NCI-H510A (cell line): ENCODE data around the gene EIF2B2.
"Not testable (repeated sequence)": the region's sequence is repeated elsewhere in the genome, so short reads cannot be mapped to it uniquely, and the experiment has no call there.

Experiments used
- DNase-seq: peaks from one replicate; lab custom pipeline; 2025; lab: John Stamatoyannopoulos, UW

EIF2B2 gene

GRCh38 chr14:74974364-74975058, 28.2 kb upstream of the EIF2B2 start:
- DNase-seq: no peak

DNA sequence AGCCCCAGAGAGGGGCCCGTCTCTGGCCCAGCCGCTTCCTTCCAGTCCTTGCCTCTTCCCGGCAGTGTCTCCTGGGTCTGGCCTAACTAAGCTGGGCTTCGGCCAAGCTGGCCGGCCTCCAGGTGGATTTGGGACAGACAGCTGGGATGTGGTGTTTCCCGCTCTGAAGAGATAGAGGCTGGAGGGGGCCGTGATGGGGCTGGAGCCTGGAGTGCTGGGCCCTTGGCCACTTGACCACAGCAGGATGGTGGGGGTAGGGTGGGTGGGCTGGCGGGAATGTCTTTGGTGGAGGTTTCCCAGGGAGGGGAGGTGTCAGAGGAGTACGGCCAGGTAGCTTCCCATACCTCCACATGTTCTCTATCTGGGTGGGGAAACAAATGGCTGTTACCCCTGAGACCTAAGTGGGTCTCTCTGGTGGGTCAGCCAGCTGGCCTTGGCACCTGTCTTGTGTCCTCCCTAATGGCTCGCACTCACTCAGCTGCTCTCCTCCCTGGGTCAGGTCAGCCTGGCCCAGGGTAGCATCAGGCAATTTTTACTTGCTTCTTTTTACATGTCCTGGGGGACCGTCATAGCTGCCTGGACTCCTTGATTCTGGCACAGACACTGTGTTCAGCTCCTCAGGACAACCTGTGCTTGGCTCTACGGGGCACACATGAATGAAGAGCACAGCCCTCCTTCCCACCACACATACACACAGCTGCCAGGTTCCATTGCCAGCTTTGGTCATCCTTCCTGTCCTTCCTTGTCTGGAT, 27.5 kb upstream of the EIF2B2 start:
- no peak for DNase-seq

DNA sequence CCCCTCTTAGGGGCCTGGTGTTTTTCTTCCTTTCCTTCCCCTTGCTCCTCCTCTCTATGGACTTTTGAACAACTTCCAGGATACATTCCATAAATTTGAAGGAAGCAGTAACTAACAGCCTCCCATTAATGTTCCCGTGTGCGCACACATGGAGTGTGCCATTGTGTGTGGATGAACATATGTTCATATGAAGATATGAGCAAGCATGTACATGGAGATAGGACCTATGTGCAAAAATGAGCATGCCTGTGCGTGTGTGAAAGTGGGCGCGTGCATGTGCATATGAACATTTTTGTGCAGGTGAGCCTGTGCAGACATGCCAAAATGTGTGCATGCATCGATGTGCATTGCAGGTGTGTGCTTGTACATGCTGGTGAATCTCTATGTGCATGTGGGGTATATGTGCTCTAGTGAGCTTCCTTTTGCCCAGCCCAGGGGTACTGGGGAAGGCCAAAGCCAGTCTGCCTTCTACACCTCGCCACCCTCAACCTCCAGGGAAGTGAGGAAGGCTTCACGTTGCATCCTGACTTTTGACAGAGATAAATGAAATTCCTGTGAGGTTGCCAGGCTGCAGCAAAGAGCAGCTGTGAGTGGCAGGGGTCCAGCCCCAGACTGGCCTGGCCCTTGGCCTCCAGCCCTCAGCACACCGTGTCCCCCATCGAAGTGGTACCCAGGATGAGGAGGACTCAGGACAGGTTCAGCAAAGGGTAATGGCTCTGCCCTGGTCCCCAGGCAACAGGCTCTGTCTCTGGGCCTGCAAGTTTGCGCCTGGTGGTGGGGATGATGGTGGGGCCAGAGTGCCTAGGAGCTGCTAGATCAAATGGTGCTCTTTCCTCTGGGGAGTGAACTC, 26.2 kb upstream of the EIF2B2 start:
- no peak for DNase-seq

DNA sequence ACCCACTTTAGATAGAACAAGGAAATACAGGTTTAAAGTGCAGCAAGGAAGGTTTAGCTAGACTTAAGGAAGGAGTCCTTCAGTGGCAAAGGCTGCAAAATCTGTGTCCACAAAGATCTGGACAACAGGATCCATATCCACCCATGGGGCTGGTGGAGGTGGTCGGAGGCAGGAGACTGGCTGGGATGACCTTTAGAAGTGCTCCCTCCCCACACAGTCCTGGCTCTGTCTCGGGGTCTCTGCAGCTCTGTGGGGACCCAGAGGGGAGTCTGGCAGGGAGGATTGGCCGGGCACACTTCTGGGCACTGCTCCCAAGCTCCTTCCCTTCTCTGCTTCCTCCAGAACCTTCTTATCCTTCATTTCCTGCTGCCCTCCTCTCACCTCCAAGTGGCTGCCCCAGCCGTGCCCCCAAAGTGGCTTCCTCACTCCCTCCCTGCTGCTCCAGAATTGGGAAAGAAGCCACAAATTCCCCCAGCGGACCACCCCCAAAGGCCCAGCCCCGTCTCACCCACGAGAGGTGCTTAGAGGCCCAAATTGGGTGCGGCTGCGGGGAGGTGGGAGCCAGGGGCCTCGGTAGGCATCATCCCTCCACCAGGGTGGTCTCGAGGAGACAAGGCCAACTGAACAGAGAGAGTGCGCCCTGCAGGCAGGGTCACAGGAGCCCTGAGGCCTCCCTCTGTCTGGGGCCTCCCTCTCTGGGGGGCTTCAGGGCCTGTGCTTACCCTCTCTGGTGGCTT, 25.4 kb upstream of the EIF2B2 start:
- DNase-seq: no peak

DNA sequence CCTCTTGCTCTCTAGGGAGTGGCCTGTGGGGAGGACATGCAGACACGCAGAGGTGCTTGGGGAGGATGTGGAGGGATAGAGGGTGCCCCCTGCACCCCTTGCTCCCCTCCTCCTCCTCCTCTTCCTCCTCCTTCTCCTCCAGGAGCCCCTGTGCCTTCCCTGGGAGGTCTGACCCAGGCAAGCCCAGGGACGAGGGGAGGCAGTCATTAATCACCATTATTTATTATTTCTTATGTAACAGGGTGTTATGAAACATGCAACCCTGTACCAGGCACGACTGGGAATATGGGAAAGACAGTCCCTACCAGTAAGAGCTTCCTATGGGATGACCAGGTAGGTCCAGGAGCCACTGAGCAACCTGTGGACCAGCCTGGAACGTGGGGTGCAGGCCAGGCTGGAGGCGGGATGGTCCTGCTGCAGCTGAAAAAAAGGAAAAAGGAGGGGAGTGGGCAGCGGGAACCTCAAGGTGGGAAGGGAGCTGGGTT, 24.8 kb upstream of the EIF2B2 start:
- DNase-seq: no peak

- no peak for DNase-seq
Measured at GRCh38 chr14:74978416-74978947, 24.2 kb upstream of the EIF2B2 start.

GRCh38 chr14:74979029-74979428, 23.7 kb upstream of the EIF2B2 start:
- no peak for DNase-seq

DNA sequence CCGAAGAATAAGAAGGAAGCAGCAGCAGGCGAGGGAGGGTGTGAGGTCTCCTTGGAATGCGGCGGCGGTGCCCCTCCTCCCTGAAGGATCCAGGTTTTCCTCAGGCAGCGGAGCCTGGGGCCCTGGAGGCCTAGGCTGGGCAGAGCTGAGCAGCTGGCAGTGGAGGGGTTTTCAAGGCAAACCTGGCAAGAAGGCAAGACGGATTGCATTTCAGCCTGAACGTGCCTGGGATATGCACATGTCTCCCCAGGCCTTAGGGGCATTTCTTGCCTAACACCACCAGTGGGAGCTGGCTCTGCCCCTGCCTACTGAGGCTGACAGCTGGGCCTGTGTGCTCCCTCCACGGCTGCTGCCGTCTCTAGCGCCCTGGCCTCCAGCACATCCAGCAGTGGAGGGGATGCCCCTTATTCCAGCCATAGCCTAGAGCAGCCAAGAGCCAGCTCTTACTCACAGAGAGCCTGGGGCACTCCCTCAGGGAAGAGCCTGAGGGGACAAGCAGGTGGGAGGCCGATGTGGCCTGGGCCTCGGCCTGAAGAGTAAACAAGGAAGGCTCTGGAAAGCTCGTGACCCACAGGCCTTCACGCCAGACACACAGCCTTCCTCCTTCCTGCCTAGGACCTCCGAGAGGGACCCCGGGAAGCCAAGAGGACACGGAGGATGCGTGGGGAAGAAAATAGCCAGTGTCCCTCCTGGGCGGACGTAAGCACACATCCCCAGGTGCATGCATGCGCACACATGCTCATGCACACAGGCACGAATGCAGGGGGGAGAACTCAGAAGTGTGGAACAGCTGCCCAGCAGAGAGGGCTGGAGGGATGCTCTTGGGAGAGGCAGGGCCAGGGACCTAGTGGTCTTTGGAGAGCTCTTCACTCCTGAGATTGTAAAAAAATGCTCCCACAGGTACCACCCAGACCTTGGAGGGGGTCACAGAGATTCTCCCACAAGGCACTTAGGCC, 23.0 kb upstream of the EIF2B2 start:
- DNase-seq: no peak

GRCh38 chr14:74980398-74980730, 22.4 kb upstream of the EIF2B2 start:
- DNase-seq: no peak

DNA sequence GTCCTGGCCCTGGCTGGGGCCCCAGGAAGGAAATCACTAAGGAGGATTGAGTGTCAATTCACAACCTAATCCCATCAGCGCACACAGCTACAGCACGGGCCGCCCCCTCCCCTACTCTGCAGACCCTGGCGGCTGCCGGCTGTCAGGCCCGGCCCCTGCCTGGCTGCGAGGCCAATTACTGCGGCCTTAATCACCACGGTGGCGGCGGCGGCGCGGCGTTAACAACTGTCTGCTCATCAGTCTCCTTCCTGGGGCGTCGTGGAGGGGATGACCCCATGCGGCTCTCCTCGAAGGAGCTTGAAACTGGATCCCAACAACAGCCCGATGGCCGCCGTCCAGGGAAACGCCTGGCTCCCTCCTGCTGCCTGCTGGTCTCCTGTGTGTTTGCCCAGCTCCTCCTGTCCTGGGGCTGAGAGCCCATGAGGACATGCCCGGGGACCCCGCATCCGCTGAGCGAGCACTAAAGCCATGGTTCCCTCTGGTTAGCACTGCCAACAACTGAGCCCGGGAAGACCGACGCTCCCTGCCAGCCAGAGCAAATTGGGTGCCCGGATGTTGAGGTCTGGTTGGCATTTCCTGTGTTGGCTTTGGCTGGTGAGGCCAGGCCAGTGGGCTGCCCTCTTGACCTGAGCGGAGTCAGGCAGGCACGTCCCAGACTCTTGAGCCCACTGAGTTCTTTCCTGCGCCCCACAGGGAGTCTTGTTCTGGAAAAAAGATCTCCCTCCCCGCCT, 21.8 kb upstream of the EIF2B2 start:
- DNase-seq: no peak

DNA sequence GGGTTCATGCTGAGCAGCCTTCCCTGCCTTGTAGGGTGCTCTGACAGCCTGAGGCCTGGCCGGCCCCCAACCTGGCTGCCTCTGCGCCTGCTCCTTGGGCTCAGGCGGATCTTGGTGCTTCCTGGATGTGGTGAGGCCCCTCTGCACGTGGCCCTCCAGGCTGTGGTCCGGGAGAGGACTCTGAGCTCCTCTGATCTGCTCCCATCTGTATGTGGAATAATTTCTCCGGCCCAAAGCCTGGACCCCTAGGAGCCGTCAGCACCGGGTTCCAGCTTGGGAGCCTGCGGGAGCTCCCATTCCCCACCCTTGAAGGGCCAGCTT, 21.3 kb upstream of the EIF2B2 start:
- no peak for DNase-seq

DNA sequence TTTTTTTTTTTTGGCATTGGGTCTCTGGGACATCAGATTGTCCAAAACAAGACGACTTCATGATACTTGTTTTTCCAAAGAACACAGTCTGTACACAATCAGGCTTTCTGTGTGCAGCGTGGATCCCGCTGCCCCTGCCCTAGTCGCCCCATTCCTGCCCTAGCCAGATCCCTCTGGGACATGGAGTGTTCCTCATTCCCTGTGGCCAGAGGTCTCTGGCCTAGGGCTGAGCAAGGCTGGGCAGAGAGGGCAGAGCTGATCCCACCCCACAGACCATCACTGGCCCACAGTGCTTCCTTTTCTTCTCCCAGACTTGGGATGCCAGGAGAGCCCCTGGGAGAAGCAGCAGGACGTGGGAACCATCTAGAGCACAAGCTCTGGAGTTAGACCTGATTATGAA, 20.9 kb upstream of the EIF2B2 start:
- no peak for DNase-seq

DNA sequence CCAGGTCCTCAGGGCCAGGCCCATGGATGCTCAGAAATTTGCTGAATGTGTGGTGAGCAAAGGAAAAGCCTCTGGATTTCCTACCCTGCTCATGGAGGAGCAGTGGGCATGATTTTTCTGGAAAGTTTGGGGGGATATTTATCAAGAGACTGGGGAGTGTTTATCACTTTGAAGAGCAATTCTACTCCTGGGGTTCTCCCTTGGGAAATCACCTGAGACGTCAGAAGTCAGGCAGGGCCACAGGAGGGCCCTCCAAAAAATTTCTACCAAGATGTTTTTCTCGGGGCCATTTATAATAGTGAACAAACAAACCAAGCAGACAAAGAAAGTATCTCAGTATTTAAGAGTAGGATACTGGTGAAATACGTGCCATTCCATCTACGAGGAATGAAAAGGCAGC, 20.1 kb upstream of the EIF2B2 start:
- no peak for DNase-seq

DNA sequence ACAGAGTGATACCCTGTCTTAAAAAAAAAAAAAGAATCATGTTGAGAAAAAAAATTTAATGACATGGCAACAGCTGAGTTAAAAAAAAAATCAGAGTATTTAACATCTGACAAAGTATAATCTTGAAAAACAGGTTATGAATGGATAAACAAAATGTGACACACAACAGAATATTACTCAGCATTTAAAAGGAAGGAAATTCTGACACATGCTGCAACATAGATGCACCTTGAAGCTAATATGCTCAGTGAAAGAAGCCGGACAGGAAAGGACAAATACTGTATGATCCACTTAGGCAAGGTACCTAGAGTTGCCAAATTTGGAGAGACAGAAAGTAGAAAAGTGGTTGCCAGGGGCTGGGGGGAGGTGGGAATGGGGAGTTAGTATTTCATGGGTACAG, 19.4 kb upstream of the EIF2B2 start:
- DNase-seq: no peak

DNA sequence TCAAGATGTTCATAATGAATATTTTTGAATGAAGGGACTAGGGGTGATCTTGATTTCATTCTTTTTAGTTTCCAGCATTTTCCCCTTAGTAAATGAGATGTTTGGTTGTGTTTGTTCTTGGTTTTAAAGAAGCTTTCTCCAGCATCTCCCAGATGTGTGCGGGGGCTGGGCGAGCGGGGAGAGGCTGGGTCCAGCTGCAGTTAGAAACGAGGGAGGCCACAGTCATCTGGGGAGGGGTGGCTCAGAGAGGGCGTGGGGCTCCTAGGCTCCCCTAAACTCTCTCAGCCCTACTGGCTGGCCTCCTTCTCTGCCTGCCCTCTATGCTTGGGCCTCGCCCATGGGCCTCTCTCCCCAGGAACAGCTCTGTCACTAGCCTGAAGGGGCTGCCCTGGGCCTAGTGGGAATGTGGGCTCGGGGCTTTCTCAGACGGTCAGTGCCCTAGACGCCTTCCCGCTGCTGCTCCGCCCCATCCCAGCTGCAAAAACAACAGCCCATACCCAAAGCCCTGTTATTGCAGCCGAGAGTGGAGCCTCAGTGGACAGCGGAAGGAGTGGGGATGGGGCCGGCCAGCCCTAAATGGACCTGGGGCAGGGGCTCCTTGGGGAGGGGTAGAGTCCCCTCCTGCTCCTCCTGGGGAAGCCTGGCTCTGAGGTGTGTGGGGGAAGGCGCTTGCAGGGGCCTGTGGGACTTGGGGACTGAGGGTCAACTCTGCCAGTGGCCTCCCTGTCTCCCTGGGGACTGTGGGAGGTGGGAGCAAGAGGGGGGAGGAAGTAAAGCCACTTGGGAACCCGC, 18.3 kb upstream of the EIF2B2 start:
- DNase-seq: no peak

DNA sequence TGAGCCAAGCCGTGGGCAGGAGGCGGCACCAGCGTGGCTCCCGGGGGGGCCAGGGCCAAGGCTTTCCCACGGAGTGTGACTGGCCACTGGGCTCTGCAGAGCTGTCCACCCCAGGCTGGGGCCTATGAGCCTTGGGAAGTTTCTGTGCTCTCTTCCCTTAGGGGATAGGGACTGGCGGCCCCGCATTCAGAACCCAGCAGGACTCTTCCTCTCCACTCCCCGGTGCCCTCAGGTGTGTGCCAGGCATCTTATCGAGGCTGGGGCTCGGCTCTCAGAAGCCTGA, 17.8 kb upstream of the EIF2B2 start:
- no peak for DNase-seq

DNA sequence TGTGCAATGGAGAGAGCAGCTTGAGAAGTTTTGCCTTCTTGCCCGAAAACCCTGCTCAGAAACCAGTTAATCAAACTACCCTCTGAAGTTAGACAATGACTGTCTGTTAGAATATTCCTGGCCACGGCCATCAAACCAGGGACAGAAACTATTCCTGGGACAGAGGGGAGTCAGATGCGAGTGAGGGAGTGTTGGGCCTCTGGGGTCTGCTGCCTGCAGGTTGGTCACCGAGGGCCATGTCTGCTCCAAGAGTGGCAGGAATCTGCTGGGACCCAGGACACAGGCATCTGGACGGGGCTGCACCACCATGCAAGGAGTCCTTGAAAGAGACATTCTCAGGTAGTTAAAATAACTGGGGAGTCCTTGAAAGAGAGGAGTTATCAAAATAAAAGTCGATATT, 16.9 kb upstream of the EIF2B2 start:
- DNase-seq: no peak

- no peak for DNase-seq
Measured at GRCh38 chr14:74988131-74988530, 14.6 kb upstream of the EIF2B2 start.

GRCh38 chr14:74988993-74989392, 13.7 kb upstream of the EIF2B2 start:
- DNase-seq: no peak

DNA sequence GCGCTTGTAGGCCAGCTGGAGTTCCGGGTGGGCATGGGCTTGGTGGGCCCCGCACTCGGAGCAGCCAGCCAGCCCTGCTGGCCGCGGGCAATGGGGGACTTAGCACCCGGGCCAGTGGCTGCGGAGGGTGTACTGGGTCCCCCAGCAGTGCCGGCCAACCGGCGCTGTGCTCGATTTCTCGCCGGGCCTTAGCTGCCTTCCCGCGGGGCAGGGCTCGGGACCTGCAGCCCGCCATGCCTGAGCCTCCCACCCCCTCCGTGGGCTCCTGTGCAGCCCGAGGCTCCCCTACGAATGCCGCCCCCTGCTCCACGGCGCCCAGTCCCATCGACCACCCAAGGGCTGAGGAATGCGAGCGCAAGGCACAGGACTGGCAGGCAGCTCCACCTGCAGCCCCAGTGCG, 8.5 kb upstream of the EIF2B2 start:
- DNase-seq: not testable (repeated sequence)
